Measurements from ENCODE around the gene CACNA1F.

Gene CACNA1F

DNA sequence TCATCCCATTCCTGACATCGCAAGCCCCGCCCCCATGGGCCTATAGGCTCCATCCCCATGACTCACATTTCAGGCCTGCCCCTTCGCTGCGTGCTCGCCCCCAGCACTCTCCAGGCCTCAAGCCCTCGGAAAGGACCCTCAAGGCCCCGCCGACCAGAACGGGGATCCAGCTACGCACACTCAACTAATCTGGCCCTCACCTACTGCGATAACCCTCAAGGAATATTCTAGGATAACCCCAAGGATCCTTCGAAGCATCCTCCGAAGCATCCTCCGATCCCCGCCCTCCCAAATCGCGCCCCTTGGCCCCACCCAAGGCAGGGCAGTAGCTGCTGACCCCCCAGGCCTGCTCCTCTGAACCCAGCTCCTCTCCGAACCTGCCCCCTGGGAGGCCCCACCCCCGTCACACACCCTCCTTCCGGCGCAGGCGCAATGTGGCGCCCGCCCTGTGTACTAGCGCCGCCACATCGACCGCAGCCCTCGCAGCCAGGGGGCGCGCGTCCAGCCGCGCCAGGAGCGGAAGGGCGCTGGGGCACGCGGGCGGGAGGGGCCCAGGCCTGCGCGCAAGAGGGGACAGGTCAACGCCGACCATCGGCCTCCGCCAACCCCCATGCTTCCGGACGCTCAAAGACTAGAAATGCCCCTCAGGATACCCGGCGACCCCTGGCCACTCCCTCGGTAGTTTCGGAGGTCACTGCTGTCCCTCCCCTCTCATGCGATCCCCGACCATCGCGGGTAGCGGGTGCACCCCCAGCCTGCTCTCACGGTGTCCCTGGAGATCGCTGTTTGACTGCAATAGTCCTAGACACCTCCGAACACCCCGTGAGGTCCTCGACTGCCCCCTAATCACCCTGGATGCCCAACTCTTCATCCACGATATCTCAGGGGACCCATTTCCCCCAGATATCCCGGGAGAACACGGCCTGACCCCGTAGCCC, 77.0 kb downstream of the CACNA1F start:
- peak; percentile 66 to 75 (median 73) for DNase-seq (ENCODE audit: low read depth in 2 of 3, low spot score in 1 of 3)

DNA sequence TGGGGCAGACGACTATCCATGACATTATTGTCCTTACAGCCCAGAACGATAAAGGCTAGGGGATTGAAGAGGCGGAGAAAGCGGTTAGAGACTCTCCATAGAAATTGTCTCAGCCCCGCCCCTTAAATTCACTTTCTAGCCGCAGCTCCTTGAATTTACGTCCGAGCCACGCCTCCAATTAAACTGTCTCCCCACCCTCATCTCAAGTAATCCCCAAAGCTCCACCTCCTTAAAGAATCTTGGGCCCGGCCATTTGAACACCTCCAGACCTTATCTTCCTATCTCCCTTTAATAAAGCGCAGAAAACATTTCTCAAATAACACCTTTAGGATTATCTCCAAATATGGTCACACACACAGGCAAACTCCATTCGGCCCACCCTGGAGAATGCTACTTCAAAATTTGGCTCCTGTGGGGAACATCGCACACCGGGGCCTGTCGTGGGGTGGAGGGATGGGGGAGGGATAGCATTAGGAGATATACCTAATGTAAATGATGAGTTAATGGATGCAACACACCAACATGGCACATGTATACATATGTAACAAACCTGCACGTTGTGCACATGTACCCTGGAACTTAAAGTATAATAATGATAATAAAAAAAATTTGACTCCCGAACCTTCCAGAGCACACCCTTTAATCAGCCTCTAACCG, 77.8 kb downstream of the CACNA1F start:
- peak in 1 of 3 donors; percentile 24 for DNase-seq (ENCODE audit: low read depth in 2 of 3, low spot score in 1 of 3)
